G401 (cell line): ENCODE measurements around the gene BRF1. TPM values are rescaled to one million over a fixed set of nuclear protein-coding genes. Genes with fewer than 3 reads are reported as not detected.
"Not testable (repeated sequence)": the region's sequence is repeated elsewhere in the genome, so short reads cannot be mapped to it uniquely, and the experiment has no call there.

Experiments used
- DNase-seq: peaks from one replicate; pipeline ENCODE4 v3.0.0-alpha.2; 2015; ENCODE audit warnings: low spot score
- in situ Hi-C: cut with HindIII; loops from 2 replicates; pipeline ENCODE4 v1.10.0; 2016; ENCODE audit warnings: low sequenced_read_pairs, mixed read lengths
- total RNA-seq: library from RNA; depleted of rRNA; stranded (reverse); fragments of >200 nt; shearing (Covaris generic); gene quantifications from 2 replicates; pipeline ENCODE4 v1.2.3, GENCODE V29; 2014

The BRF1 gene
- total RNA-seq, 1 experiment from 2014 or later: 30.3 TPM

GRCh38 chr14:105301103-105301914 lies 508 bp upstream of the BRF1 start:
- in situ Hi-C loops: no loop called here

DNA sequence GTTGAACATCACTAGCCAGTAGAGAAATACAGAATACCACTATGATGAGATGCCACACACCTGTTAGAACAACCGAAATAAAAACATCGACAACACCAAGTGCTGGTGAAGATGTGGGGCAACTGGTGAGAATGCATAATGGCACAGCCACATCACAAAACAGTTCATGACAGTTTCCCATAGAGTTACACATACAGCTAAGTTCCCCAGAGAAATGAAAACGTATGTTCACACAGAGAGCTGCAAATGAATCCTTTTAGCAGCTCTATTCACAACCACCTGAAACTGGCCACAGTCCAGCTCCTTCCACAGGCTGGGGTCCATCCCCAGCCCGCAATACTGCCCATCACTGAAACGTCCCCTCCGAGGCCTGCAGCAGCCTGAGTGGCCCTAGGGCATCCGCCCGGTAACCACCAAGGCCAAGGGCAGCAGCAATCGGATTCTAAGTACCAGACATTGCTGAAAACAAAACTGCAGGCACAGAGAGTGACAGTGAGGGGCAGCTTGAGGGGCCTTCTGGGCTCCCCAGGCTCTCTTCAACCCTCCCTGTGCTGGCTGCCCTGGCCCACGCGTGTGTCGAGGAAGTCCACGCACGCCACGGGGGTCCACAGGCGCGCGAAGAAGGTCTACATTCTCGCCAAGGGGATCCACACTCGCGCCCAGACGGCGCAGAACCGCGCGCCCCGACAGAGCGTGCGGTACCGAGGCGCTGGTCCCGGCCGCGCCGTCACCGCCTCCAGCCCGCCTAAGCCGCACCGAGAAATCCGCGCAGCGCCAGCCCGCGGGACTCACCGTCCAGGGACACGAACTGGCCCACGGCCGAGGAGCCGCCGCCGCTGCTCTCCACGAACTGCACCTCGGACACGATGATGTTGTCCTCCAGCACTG lies 903 bp downstream of the BRF1 start:
- in situ Hi-C loops: no loop called here
- no peak for DNase-seq

More at GRCh38 chr14:105301103-105301914, 508 bp upstream of the BRF1 start:
- DNase-seq: peak; percentile 94

- DNase-seq, in situ Hi-C loops: not testable (repeated sequence)
These were observed 3.5 kb downstream of the BRF1 start for GRCh38 chr14:105297311-105297710.

DNA sequence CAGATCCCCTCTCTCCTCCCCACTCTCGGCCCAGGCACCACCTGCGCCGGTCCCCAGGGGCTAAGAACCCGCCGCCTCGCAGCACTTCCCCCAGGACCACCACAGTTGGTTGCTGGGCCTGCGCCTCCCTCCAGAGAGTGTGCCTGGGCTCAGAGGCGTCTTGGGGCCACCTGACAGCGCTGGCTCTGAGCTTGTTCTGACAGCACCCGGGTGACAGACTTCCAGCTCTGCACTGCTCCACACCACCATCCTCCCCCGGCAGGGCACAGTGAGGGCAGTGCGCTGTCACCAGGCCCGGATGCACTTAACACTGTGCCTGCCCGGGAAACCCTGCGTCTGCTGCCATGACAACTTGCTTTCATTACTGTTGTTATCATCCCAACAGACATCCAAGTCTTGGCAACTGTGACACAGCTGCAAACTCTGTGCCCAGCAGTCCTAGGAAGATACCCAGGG lies 6.6 kb downstream of the BRF1 start:
- in situ Hi-C loops: no loop called here
- DNase-seq: no peak

GRCh38 chr14:105292826-105293711 lies 7.7 kb downstream of the BRF1 start:
- DNase-seq: no peak
- in situ Hi-C loops: no loop called here

DNA sequence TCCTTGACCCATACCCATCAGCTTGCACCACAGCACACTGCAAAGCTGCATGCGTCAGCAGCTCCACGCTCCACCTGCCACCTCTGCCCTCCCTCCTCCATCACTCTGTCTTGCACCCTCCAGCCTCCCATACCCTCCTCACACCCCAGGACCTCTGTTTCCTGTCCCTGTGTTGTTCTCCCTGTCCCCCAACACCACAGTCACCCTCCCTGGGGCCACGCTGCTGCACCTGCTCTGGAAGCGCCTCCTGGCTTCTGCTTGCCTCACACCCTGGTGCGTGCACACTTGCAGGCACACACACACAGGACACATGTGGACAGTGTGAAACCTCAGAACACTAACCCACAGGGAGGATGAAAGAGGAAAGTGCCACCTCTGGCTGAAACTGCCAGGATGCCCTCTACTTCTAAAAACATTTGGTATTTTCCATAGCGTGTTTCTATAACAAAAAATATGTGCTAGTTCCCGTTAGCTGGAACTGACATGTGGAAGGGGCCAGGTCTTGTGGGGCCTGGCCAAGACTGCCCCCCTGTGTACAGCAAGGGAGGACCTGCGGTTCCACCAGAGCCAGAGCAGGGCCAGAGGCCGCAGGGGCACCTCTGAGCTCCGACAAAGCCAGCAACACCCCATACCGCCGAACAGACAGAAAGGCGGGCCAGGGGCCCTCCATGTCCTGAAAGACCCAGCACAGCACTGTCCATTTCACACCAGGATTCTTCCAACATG lies 10.0 kb downstream of the BRF1 start:
- DNase-seq: no peak
- in situ Hi-C loops: no loop called here

DNA sequence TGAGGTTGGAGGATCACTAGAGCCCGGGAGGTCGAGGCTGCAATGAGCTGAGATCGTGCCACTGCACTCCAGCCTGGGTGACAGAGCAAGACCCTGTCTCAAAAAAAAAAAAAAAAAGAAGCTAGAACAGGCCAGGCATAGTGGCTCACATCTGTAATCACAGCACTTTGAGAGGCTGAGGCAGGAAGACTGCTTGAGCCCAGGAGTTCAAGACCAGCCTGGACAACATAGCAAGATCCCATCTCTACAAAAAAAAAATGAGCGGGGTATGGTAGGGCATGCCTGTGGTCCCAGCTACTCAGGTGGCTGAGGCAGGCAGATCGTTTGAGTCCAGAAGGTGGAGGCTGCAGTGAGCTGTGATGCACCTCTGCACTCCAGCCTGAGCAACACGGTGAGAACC lies 11.9 kb downstream of the BRF1 start:
- DNase-seq, in situ Hi-C loops: not testable (repeated sequence)

- in situ Hi-C loops: no loop called here
- no peak for DNase-seq
These were observed 13.3 kb downstream of the BRF1 start for GRCh38 chr14:105287249-105288102.

GRCh38 chr14:105286759-105287144 lies 14.0 kb downstream of the BRF1 start:
- no peak for DNase-seq

DNA sequence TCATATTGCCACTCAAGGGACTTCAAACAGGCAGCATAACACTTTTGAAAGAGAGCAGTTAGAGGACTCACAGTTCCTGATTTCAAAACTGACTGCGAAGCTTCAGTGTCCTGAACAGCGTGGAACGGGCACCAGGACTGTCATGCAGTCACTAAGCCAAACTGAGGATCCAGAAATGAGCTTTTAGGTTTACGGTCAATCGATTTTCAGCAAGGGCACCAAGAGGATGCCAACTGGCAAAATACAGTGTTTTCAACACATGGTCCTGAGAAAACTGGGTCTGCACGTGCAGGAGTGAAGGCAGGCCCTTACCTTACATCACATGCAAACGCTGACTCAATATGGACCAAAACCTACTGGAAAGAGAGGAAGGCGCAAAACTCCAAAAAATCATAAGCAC lies 15.6 kb downstream of the BRF1 start:
- no peak for DNase-seq
- in situ Hi-C loops: no loop called here

More at GRCh38 chr14:105286759-105287144, 14.0 kb downstream of the BRF1 start:
- in situ Hi-C loops: no loop called here

DNA sequence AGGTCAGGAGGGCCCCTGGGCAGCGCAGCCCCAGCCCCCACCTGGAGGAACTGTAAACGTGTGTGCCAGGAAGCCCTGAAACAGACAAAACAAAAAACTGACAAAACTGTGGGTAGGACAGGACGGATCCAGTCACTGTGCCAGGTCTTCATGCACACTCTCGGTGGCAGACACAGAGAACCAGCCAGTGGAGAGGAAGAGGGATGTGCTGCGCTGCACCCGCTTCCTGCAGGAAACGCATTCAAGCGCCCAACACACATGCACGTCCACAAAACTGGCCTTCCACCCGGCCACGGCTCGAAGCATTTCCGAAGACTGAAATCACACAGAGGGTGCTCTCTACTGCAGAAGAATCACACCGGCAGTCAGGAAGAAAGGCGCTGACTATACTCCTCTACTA lies 16.9 kb downstream of the BRF1 start:
- no peak for DNase-seq
- in situ Hi-C loops: no loop called here

DNA sequence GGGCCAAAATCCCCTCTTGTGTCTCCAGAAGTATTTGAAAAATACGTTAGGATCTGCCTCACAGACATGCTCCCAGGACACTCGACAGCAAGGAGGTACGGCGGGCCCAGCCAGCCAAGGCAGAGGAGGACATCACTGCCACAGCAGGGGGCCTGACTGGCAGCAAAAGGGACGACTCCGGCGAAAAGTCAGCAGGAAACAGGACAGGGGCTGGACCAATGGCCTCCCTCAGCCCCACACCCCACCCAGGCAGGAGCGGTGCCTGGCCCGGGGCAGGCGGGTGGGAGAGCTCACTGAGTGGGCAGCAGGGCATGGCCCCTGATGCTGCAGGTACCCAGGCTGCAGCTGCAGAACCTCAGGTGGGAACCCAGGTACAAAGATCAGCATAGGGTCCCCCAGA lies 17.8 kb downstream of the BRF1 start:
- in situ Hi-C loops: no loop called here
- DNase-seq: no peak

GRCh38 chr14:105282098-105282725 lies 18.6 kb downstream of the BRF1 start:
- no peak for DNase-seq
- in situ Hi-C loops: no loop called here

DNA sequence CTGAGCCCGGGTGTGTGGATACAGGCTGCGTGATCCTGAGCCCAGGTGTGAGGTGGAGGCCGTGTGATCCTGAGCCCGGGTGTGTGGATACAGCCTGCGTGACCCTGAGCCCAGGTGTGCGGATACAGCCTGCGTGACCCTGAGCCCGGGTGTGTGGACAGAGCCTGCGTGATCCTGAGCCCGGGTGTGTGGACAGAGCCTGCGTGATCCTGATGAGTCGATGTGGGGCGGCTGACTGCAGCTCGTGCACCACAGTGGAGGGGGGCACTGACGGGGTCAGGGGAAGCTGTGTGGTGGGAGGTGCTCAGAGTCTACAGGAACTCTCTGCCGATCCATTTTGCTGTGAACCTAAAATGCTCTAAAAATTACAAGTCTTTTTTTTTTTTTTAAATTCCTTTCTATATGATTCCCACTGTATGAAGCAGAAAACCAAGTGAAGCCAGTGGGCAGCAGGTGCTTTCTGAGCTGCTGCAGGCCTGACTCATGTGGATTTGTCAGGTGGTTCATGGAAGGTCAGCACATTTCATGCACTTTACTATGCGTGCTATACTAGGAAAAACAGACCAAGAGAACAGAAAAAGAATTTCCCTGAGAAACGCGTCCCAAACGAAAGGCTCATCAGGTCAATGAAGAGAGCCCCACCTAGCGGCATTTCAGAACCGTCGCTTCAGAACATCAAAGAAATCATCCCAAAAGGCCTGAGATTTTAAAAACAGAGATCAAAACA lies 19.3 kb downstream of the BRF1 start:
- DNase-seq: peak; percentile 83
- in situ Hi-C loops: no loop called here

DNA sequence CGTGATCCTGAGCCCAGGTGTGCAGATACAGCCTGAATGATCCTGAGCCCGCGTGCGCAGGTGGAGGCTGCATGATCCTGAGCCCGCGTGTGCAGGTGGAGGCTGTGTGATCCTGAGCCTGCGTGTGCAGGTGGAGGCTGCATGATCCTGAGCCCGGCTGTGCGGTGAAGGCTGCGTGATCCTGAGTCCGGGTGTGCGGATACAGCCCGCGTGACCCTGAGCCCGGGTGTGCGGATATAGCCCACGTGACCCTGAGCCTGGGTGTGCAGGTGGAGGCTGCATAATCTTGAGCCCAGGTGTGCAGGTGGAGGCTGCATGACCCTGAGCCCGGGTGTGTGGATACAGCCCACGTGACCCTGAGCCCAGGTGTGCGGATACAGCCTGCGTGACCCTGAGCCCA lies 20.3 kb downstream of the BRF1 start:
- no peak for DNase-seq
- in situ Hi-C loops: no loop called here

GRCh38 chr14:105279642-105280361 lies 21.0 kb downstream of the BRF1 start:
- in situ Hi-C loops: no loop called here
- DNase-seq: no peak
